GM12878 (cell line): ENCODE results near the gene EHBP1. TPM values are rescaled to one million over a fixed set of nuclear protein-coding genes. Genes with fewer than 3 reads are reported as not detected.

ENCODE experiments used
- ATAC-seq: fragments of 200-7000 bp; cut with Tn5 transposase; 3 replicates; pipeline ENCODE4 v1.9.1; 2020; ENCODE audit warnings: mild to moderate bottlenecking, moderate library complexity
- BruUV-seq: library from RNA; stranded (reverse); fragments of 400-500 nt; replicated peaks from 2 replicates; lab custom pipeline; 2021; lab: Mats Ljungman, UMichigan
- CTCF ChIA-PET: fragments of 300-600 bp; sonication (Branson Sonifier 250); formaldehyde crosslinking; extraction: SDS; loops from one replicate; lab custom pipeline; 2021; ENCODE audit warnings: inconsistent platforms; lab: Yijun Ruan, JAX
- POLR2A ChIA-PET: fragments of 350-600 bp; formaldehyde crosslinking; extraction: SDS; loops from one replicate; lab custom pipeline; 2021; ENCODE audit warnings: inconsistent platforms; lab: Charles Lee
- RAD21 ChIA-PET: fragments of 300-600 bp; sonication (Branson Sonifier 250); formaldehyde crosslinking; loops from one replicate; lab custom pipeline; 2023; ENCODE audit warnings: antibody characterized with exemption; ENCODE audit not compliant: unreplicated experiment; lab: Charles Lee
- SMC1A ChIA-PET: fragments of 300-600 bp; sonication (Branson Sonifier 250); formaldehyde crosslinking; loops from one replicate; lab custom pipeline; 2023; ENCODE audit not compliant: unreplicated experiment, uncharacterized antibody; lab: Charles Lee
- DNase-seq: peaks from one replicate; pipeline ENCODE4 v3.0.0-alpha.2; 2011; ENCODE audit warnings: low read depth, low spot score
- FAIRE-seq: peaks from 3 replicates; lab custom pipeline; 2011; peaks lifted over from hg19 to GRCh38; lab: Jason Lieb, UNC
- H2AFZ ChIP-seq: 2 replicates; pipeline ENCODE4 v1.6.0; 2011; ENCODE audit warnings: low read depth, low read length, control low read depth; ENCODE audit not compliant: control insufficient read depth
- H3K27ac ChIP-seq: 2 replicates; pipeline ENCODE4 v1.5.1; 2011; ENCODE audit warnings: control low read depth; ENCODE audit not compliant: control insufficient read depth, insufficient read depth
- H3K27me3 ChIP-seq, 2 experiments: replicated peaks in 1 of 2; 2 replicates each; pipeline versions ENCODE4 v1.6.0 to v1.6.1; 2011; ENCODE audit warnings: low read length in 1 of 2; ENCODE audit not compliant: control insufficient read depth in 2 of 2, insufficient read depth in 2 of 2
- H3K36me3 ChIP-seq, 2 experiments: 2 replicates each; pipeline ENCODE4 v1.5.1; 2011; ENCODE audit warnings: low read length in 1 of 2; ENCODE audit not compliant: control insufficient read depth in 2 of 2, insufficient read depth in 2 of 2
- H3K4me1 ChIP-seq: 2 replicates; pipeline ENCODE4 v1.6.1; 2011; ENCODE audit warnings: mild to moderate bottlenecking, low read length, moderate library complexity, mixed read lengths; ENCODE audit not compliant: control insufficient read depth, insufficient read depth
- H3K4me2 ChIP-seq: 2 replicates; pipeline ENCODE4 v1.6.0; 2011; ENCODE audit warnings: control low read depth; ENCODE audit not compliant: control insufficient read depth, insufficient read depth
- H3K4me3 ChIP-seq: fragments of 200-600 bp; sonication (generic); 2 replicates; pipeline ENCODE4 v1.5.1; 2016
- H3K79me2 ChIP-seq: 2 replicates; pipeline ENCODE4 v1.6.0; 2011; ENCODE audit warnings: low read length; ENCODE audit not compliant: control insufficient read depth, insufficient read depth
- H3K9ac ChIP-seq: 2 replicates; pipeline ENCODE4 v1.8.0; 2011; ENCODE audit warnings: low read length, control low read depth, mixed read lengths; ENCODE audit not compliant: control insufficient read depth, insufficient read depth
- H3K9me3 ChIP-seq: replicated peaks from 3 replicates; pipeline ENCODE4 v1.5.1; 2011; ENCODE audit warnings: mild to moderate bottlenecking, low read length; ENCODE audit not compliant: control insufficient read depth, insufficient read depth
- H4K20me1 ChIP-seq: 2 replicates; pipeline ENCODE4 v1.6.0; 2011; ENCODE audit not compliant: control insufficient read depth, insufficient read depth
- CEBPB ChIP-seq, 2 experiments: fragments of 150-350 bp in 1 of 2; IDR thresholded peaks; 2 replicates each; pipeline ENCODE4 v1.6.1; 2012 to 2014; ENCODE audit warnings: low read depth in 2 of 2, low read length in 2 of 2, borderline replicate concordance in 1 of 2, inconsistent platforms in 1 of 2
- HDAC2 ChIP-seq: fragments of 200-600 bp; sonication (generic); IDR thresholded peaks from 2 replicates; pipeline ENCODE4 v1.6.1; 2017
- JUNB ChIP-seq: IDR thresholded peaks from 2 replicates; pipeline ENCODE4 v1.6.1; 2016; ENCODE audit warnings: antibody characterized with exemption, mild to moderate bottlenecking
- KDM1A ChIP-seq: fragments of 200-600 bp; sonication (generic); IDR thresholded peaks from 2 replicates; pipeline ENCODE4 v1.6.1; 2016; ENCODE audit warnings: borderline replicate concordance
- MTA3 ChIP-seq: IDR thresholded peaks from 2 replicates; pipeline ENCODE4 v1.6.1; 2012; ENCODE audit warnings: low read length, inconsistent platforms, borderline replicate concordance
- NR2C2 ChIP-seq: IDR thresholded peaks from 2 replicates; pipeline ENCODE4 v1.6.1; 2011; ENCODE audit warnings: borderline replicate concordance, low read depth; ENCODE audit not compliant: control insufficient read depth, insufficient read length
- POLR2AphosphoS5 ChIP-seq: IDR thresholded peaks from 2 replicates; pipeline ENCODE4 v1.6.1; 2011; ENCODE audit warnings: mild to moderate bottlenecking, low read length, inconsistent platforms
- SREBF1 ChIP-seq: IDR thresholded peaks from 2 replicates; pipeline ENCODE4 v1.6.1; 2012; ENCODE audit warnings: mild to moderate bottlenecking, low read length
- WGBS: methylation state at CpG from one replicate; pipeline ENCODE4 v1.1.6; 2016; ENCODE audit warnings: low lambda C conversion rate; ENCODE audit not compliant: insufficient replicate concordance, insufficient coverage; ENCODE audit errors: missing lambda C conversion rate; 5-methylcytosine and 5-hydroxymethylcytosine counted together
- in situ Hi-C: fragments of 300-500 bp; cut with MboI; formaldehyde crosslinking; loops from 9 replicates; pipeline ENCODE4 v1.14.3; 2018; ENCODE audit warnings: mixed read lengths
- intact Hi-C: fragments of 100-400 bp; cut with micrococcal nuclease; formaldehyde crosslinking; loops from one replicate; pipeline ENCODE4 v1.14.2; 2022; ENCODE audit not compliant: unreplicated experiment
- polyA plus RNA-seq, 11 experiments: library from polyadenylated mRNA; depleted of rRNA in 4 of 11; unstranded in 6 of 11; stranded (reverse) in 5 of 11; fragments of >200 nt; fragmentation: Nextera tagmentation in 4 of 11; fragmentation: Illumina TruSeq in 1 of 11; extraction: Ambion mirVana in 4 of 11; extraction: Trizol in 1 of 11; gene quantifications; 1 replicate in 1 of 11; 2 replicates in 10 of 11; pipeline versions ENCODE4 v1.2.1 to v1.2.3, GENCODE V29; 2011 to 2016; ENCODE audit warnings: inconsistent platforms in 2 of 11, missing spikeins in 2 of 11, low read depth in 1 of 11
- total RNA-seq, 4 experiments: library from RNA; depleted of rRNA in 3 of 4; stranded (reverse); fragments of >200 nt in 3 of 4; fragmentation: Illumina TruSeq in 1 of 4; extraction: Trizol in 1 of 4; gene quantifications; 2 replicates each; pipeline versions ENCODE4 v1.2.1 to v1.2.3, GENCODE V29; 2013 to 2021
- TF ChIP-seq, protein P1 (sequence below): fragments of 450-650 bp; IDR thresholded peaks from 2 replicates; pipeline ENCODE4 v1.6.1; 2016; ENCODE audit warnings: mild to moderate bottlenecking
- TF ChIP-seq, protein P2 (sequence below): IDR thresholded peaks from 2 replicates; pipeline ENCODE4 v1.6.1; 2011; ENCODE audit warnings: mild to moderate bottlenecking, low read depth, low read length, moderate library complexity; ENCODE audit not compliant: insufficient replicate concordance

The EHBP1 gene
- total and polyA plus RNA-seq, 10 of the 15 experiments (the other 5 are each of a cell fraction or from before 2014, with no cell fraction given), result 5.7 to 26.1 (median 13.6) TPM

DNA sequence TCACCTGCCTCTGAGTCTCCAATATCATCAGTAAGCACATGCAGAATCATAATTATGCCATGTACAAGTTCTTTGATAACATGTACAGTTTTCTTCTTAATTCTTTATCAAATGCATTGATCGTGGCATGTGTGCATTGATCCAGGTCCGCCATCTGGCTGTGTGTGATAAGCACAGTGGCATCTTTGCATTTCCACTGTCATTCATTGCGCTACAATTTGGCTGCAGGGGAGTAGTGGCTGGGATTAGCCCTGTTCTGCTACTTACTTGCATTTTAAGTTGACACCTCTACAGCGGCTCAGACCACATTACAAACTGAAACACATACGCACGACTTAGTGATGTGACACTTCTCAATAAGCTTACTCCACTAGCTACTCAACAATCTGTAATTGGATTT is 261.5 kb downstream of the EHBP1 start:
- H3K4me1 ChIP-seq, result no peaks in the 10 kb centered on the region
- SMC1A ChIA-PET, result interaction anchor here (2.2 kb wide), 1 partner anchor 44 kb away, joined by 4 read pairs; no protein-coding TSS in a partner anchor
- no peak overlapping the region for H2AFZ ChIP-seq
- no peak overlapping the region for H3K4me3 ChIP-seq
- POLR2A ChIA-PET, result no interaction called here
- BruUV-seq, result no TSS peak
- DNase-seq (no peak), FAIRE-seq (no peak), ATAC-seq (no peak)
- RAD21 ChIA-PET, result no interaction called here
- WGBS, result 95% methylated on average over 6 of the region's 6 CpGs
- no peaks in the 10 kb centered on the region for H3K27me3 ChIP-seq
- in situ Hi-C loops (no loop called here), intact Hi-C loops (no loop called here)
- TF ChIP-seq SREBF1, result no peak
- no peak for TF ChIP-seq HDAC2
- TF ChIP-seq CEBPB (IDR thresholded peaks at IDR 0.05; ENCODE audit: borderline replicate concordance in 1 of 2, low read depth in 2 of 2, low read length in 2 of 2), result no peak
- TF ChIP-seq, protein P1, sequence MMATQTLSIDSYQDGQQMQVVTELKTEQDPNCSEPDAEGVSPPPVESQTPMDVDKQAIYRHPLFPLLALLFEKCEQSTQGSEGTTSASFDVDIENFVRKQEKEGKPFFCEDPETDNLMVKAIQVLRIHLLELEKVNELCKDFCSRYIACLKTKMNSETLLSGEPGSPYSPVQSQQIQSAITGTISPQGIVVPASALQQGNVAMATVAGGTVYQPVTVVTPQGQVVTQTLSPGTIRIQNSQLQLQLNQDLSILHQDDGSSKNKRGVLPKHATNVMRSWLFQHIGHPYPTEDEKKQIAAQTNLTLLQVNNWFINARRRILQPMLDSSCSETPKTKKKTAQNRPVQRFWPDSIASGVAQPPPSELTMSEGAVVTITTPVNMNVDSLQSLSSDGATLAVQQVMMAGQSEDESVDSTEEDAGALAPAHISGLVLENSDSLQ, result no peak
- CTCF ChIA-PET, result interaction anchor here (1.3 to 2.2 kb wide), 2 partner anchors 15 to 180 kb away, joined by 5 to 8 read pairs; no protein-coding TSS in a partner anchor
- no peaks in the 10 kb centered on the region for H3K36me3 ChIP-seq
- H3K27ac ChIP-seq, result no peak overlapping the region
- H3K9me3 ChIP-seq, result no peaks in the 10 kb centered on the region
- H4K20me1 ChIP-seq, result no peaks in the 10 kb centered on the region
- H3K79me2 ChIP-seq, result no peaks in the 10 kb centered on the region
- no peak overlapping the region for H3K9ac ChIP-seq
- no peak overlapping the region for H3K4me2 ChIP-seq

DNA sequence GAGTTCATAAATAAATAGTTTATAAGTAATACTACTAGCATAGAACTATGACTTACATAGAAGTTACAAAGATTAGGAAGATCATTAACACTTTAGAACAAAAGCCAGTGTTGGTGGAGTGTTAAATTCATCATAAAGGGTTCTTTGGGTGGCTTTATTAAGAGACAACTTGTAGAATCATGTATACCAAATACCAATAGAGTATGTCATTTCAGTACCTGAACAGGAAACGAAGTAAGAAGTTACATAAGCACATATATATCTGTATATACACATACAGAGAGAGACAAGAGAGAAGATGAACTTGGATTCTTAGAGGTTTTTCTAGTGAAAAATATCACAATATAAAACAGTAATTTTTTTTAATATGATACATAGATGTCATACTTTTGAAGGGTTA is 262.7 kb downstream of the EHBP1 start:
- in situ Hi-C loops, result no loop called here
- SMC1A ChIA-PET, result interaction anchor here (0.7 kb wide), 1 partner anchor 10 kb away, joined by 3 read pairs; no protein-coding TSS in a partner anchor

More for the DNA sequence above, 262.7 kb downstream of the EHBP1 start:
- no peak overlapping the region for H3K9ac ChIP-seq
- ATAC-seq, result no peak
- TF ChIP-seq NR2C2, result no peak
- TF ChIP-seq JUNB, result 0 out of 2 replicates have a peak, but pooled peaks have one; percentile 20
- no peak for TF ChIP-seq KDM1A
- no peak for TF ChIP-seq MTA3
- TF ChIP-seq, protein P2, sequence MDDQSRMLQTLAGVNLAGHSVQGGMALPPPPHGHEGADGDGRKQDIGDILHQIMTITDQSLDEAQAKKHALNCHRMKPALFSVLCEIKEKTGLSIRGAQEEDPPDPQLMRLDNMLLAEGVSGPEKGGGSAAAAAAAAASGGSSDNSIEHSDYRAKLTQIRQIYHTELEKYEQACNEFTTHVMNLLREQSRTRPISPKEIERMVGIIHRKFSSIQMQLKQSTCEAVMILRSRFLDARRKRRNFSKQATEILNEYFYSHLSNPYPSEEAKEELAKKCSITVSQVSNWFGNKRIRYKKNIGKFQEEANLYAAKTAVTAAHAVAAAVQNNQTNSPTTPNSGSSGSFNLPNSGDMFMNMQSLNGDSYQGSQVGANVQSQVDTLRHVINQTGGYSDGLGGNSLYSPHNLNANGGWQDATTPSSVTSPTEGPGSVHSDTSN, result no peak
- TF ChIP-seq POLR2AphosphoS5, result no peak
- no peaks in the 10 kb centered on the region for H3K79me2 ChIP-seq
- H3K27ac ChIP-seq, result no peak overlapping the region
- DNase-seq, result no peak
- no peaks in the 10 kb centered on the region for H3K4me1 ChIP-seq
- ChIA-PET POLR2A (no interaction called here), RAD21 (no interaction called here), CTCF (interaction anchor here (1.0 kb wide), 1 partner anchor 180 kb away, joined by 3 read pairs; no protein-coding TSS in a partner anchor)
- H3K9me3 ChIP-seq, result no peaks in the 10 kb centered on the region
- no peak overlapping the region for H2AFZ ChIP-seq
- intact Hi-C loops, result no loop called here
- H4K20me1 ChIP-seq, result no peaks in the 10 kb centered on the region
- WGBS, result 52% methylated on average over 1 of the region's 1 CpG
- H3K36me3 ChIP-seq, result no peaks in the 10 kb centered on the region
- H3K27me3 ChIP-seq, result no peaks in the 10 kb centered on the region
- FAIRE-seq, result no peak
- no peak overlapping the region for H3K4me2 ChIP-seq
- no peak overlapping the region for H3K4me3 ChIP-seq
- no TSS peak for BruUV-seq
